ENCODE data around the gene PCDHB12.
"Not testable (repeated sequence)": the region's sequence is repeated elsewhere in the genome, so short reads cannot be mapped to it uniquely, and the experiment has no call there.

Gene PCDHB12

GRCh38 chr5:141180313-141180712, 28.2 kb upstream of the PCDHB12 start:
- H3K9me3 ChIP-seq (ENCODE audit: severe bottlenecking), result no peaks in the 10 kb centered on the region

GRCh38 chr5:141182248-141182647, 26.3 kb upstream of the PCDHB12 start, which contains the start of gene PCDHB16:
Gene PCDHB16 (plus strand): TSS chr5:141182387. CDS start chr5:141182560, 173 bp downstream.
- Histone ChIP-seq H3K4me3 (ENCODE audit: low read depth, low read length) (peak within 1 kb of the TSS; percentile 30), H3K27ac (peak within 1 kb of the TSS; percentile 42; the same call in 1 of the 2 replicates), H3K27me3 (ENCODE audit: insufficient read depth, low read depth, severe bottlenecking) (no peaks in the 10 kb centered on the region), H3K36me3 (no peaks in the 10 kb centered on the region), H3K9me3 (ENCODE audit: severe bottlenecking) (no peaks in the 10 kb centered on the region)
- peak; percentile 68 for DNase-seq
- peak; percentile 39; the same call in 1 of the 2 replicates for TF ChIP-seq CTCF (IDR thresholded peaks at IDR 0.05; ENCODE audit: low read depth, low read length)

More at GRCh38 chr5:141180313-141180712, 28.2 kb upstream of the PCDHB12 start:
- Histone ChIP-seq H3K36me3 (no peaks in the 10 kb centered on the region), H3K27me3 (ENCODE audit: insufficient read depth, low read depth, severe bottlenecking) (no peaks in the 10 kb centered on the region), H3K4me3 (ENCODE audit: low read depth, low read length) (no peak overlapping the region), H3K27ac (no peak overlapping the region)
- no peak for DNase-seq
- no peak for TF ChIP-seq CTCF (IDR thresholded peaks at IDR 0.05; ENCODE audit: low read depth, low read length)

- not testable (repeated sequence) for DNase-seq; H3K36me3 ChIP-seq; H3K27me3 ChIP-seq (ENCODE audit: insufficient read depth, low read depth, severe bottlenecking); H3K27ac ChIP-seq; H3K4me3 ChIP-seq (ENCODE audit: low read depth, low read length); H3K9me3 ChIP-seq (ENCODE audit: severe bottlenecking)
Observed at GRCh38 chr5:141184117-141184855, 24.2 kb upstream of the PCDHB12 start.

GRCh38 chr5:141186897-141187512, 21.5 kb upstream of the PCDHB12 start, which contains the start of gene PCDHB9:
Gene PCDHB9 (plus strand): TSS chr5:141187161. CDS start chr5:141187319, 158 bp downstream.
- H3K4me3 ChIP-seq (ENCODE audit: low read depth, low read length), result peak within 1 kb of the TSS; percentile 51

GRCh38 chr5:141188682-141189081, 19.8 kb upstream of the PCDHB12 start:
- H3K4me3 ChIP-seq (ENCODE audit: low read depth, low read length); H3K27ac ChIP-seq; H3K9me3 ChIP-seq (ENCODE audit: severe bottlenecking); H3K27me3 ChIP-seq (ENCODE audit: insufficient read depth, low read depth, severe bottlenecking); H3K36me3 ChIP-seq; DNase-seq: not testable (repeated sequence)

More at GRCh38 chr5:141186897-141187512, 21.5 kb upstream of the PCDHB12 start, which contains the start of gene PCDHB9:
- H3K36me3 ChIP-seq, result no peaks in the 10 kb centered on the region
- no peaks in the 10 kb centered on the region for H3K27me3 ChIP-seq (ENCODE audit: insufficient read depth, low read depth, severe bottlenecking)
- TF ChIP-seq CTCF (IDR thresholded peaks at IDR 0.05; ENCODE audit: low read depth, low read length), result peak; percentile 69
- peak within 1 kb of the TSS; percentile 56 for H3K27ac ChIP-seq
- peak; percentile 69 for DNase-seq
- no peaks in the 10 kb centered on the region for H3K9me3 ChIP-seq (ENCODE audit: severe bottlenecking)

GRCh38 chr5:141189131-141189530, 19.4 kb upstream of the PCDHB12 start:
- H3K9me3 ChIP-seq (ENCODE audit: severe bottlenecking), result not testable (repeated sequence)

GRCh38 chr5:141192110-141192725, 16.3 kb upstream of the PCDHB12 start, which contains the start of gene PCDHB10:
Gene PCDHB10 (plus strand): TSS chr5:141192353. CDS start chr5:141192553, 200 bp downstream.
- H3K27ac ChIP-seq, result no peak within 1 kb of the TSS
- peak within 1 kb of the TSS; percentile 30 for H3K4me3 ChIP-seq (ENCODE audit: low read depth, low read length)
- TF ChIP-seq CTCF (IDR thresholded peaks at IDR 0.05; ENCODE audit: low read depth, low read length), result peak; percentile 71
- no peaks in the 10 kb centered on the region for H3K27me3 ChIP-seq (ENCODE audit: insufficient read depth, low read depth, severe bottlenecking)
- no peaks in the 10 kb centered on the region for H3K36me3 ChIP-seq
- H3K9me3 ChIP-seq (ENCODE audit: severe bottlenecking), result peaks cover 8% of the 10 kb centered on the region
- DNase-seq, result peak; percentile 76

More at GRCh38 chr5:141189131-141189530, 19.4 kb upstream of the PCDHB12 start:
- H3K36me3 ChIP-seq; H3K27me3 ChIP-seq (ENCODE audit: insufficient read depth, low read depth, severe bottlenecking); H3K4me3 ChIP-seq (ENCODE audit: low read depth, low read length); DNase-seq; H3K27ac ChIP-seq: not testable (repeated sequence)

- peaks cover 10% of the 10 kb centered on the region for H3K9me3 ChIP-seq (ENCODE audit: severe bottlenecking)
- not testable (repeated sequence) for DNase-seq; H3K36me3 ChIP-seq; H3K4me3 ChIP-seq (ENCODE audit: low read depth, low read length); H3K27ac ChIP-seq; H3K27me3 ChIP-seq (ENCODE audit: insufficient read depth, low read depth, severe bottlenecking)
Observed at GRCh38 chr5:141194332-141194731, 14.2 kb upstream of the PCDHB12 start.

Measured in WERI-Rb-1 (cell line).